ENCODE results near the gene AGRP. TPM values are rescaled to one million over a fixed set of nuclear protein-coding genes. Genes with fewer than 3 reads are reported as not detected.

Gene AGRP
- total RNA-seq, 1 donor from 2014 or later = not detected

- TF ChIP-seq CTCF (conservative IDR thresholded peaks at IDR 0.05) = no peak
- Mint-ChIP-seq H3K4me3 (no peak overlapping the region), H3K4me1 (peaks cover 8% of the 10 kb centered on the region), H3K9me3 (no peaks in the 10 kb centered on the region), H3K36me3 (ENCODE audit: low read depth) (no peaks in the 10 kb centered on the region), H3K27ac (ENCODE audit: unreplicated experiment) (no peak overlapping the region), H3K27me3 (ENCODE audit: low read depth) (peaks cover 9% of the 10 kb centered on the region)
- no peak for DNase-seq (ENCODE audit: low read depth, low spot score)
Observed at GRCh38 chr16:67437513-67437912, 45.8 kb downstream of the AGRP start.

- H3K36me3 Mint-ChIP-seq (ENCODE audit: low read depth) = no peaks in the 10 kb centered on the region
- no peak overlapping the region for H3K27ac Mint-ChIP-seq (ENCODE audit: unreplicated experiment)
- TF ChIP-seq CTCF (conservative IDR thresholded peaks at IDR 0.05) = no peak
Observed at GRCh38 chr16:67436640-67437193, 46.6 kb downstream of the AGRP start.

GRCh38 chr16:67435758-67436164, 47.6 kb downstream of the AGRP start:
- DNase-seq (ENCODE audit: low read depth, low spot score) = no peak
- Mint-ChIP-seq H3K27ac (ENCODE audit: unreplicated experiment) (no peak overlapping the region), H3K9me3 (no peaks in the 10 kb centered on the region), H3K4me1 (peaks cover 18% of the 10 kb centered on the region), H3K36me3 (ENCODE audit: low read depth) (no peaks in the 10 kb centered on the region), H3K4me3 (no peak overlapping the region), H3K27me3 (ENCODE audit: low read depth) (peaks cover 19% of the 10 kb centered on the region)
- no peak for TF ChIP-seq CTCF (conservative IDR thresholded peaks at IDR 0.05)

More at GRCh38 chr16:67436640-67437193, 46.6 kb downstream of the AGRP start:
- Mint-ChIP-seq H3K4me1 (peaks cover 15% of the 10 kb centered on the region), H3K4me3 (no peak overlapping the region), H3K27me3 (ENCODE audit: low read depth) (peaks cover 15% of the 10 kb centered on the region), H3K9me3 (no peaks in the 10 kb centered on the region)
- DNase-seq (ENCODE audit: low read depth, low spot score) = no peak

GRCh38 chr16:67433131-67433719, 50.1 kb downstream of the AGRP start:
- Mint-ChIP-seq H3K9me3 (no peaks in the 10 kb centered on the region), H3K4me1 (peaks cover 18% of the 10 kb centered on the region), H3K27ac (ENCODE audit: unreplicated experiment) (no peak overlapping the region), H3K36me3 (ENCODE audit: low read depth) (no peaks in the 10 kb centered on the region), H3K27me3 (ENCODE audit: low read depth) (peaks cover 42% of the 10 kb centered on the region), H3K4me3 (no peak overlapping the region)
- no peak for DNase-seq (ENCODE audit: low read depth, low spot score)
- no peak for TF ChIP-seq CTCF (conservative IDR thresholded peaks at IDR 0.05)

Other genes starting within 250 kb of the AGRP start
- 39.9 and 45.5 TPM in 2 replicates for gene FHOD1, start 236.1 kb downstream of the AGRP start, total RNA-seq
- 3.3 and 4.4 TPM in 2 replicates for gene SLC9A5, start 234.6 kb downstream of the AGRP start, total RNA-seq
- gene PLEKHG4, start 204.0 kb downstream of the AGRP start, total RNA-seq = 3.7 and 4.0 TPM in 2 replicates
- 1.1 and 1.3 TPM in 2 replicates for gene KCTD19, start 156.8 kb downstream of the AGRP start, total RNA-seq
- 0.21 TPM in 1 of 2 replicates, not detected in the other for gene LRRC36, start 156.7 kb downstream of the AGRP start, total RNA-seq
- gene TPPP3, start 90.0 kb downstream of the AGRP start, total RNA-seq = 3.4 and 4.7 TPM in 2 replicates
- gene ZDHHC1, start 67.1 kb downstream of the AGRP start, total RNA-seq = 9.5 and 10.2 TPM in 2 replicates
- gene HSD11B2, start 52.4 kb downstream of the AGRP start, total RNA-seq = 3.8 and 4.7 TPM in 2 replicates
- 54.7 and 55.4 TPM in 2 replicates for gene ATP6V0D1, start 2.4 kb downstream of the AGRP start, total RNA-seq
- gene RIPOR1, start 45.3 kb upstream of the AGRP start, total RNA-seq = 60.6 and 65.7 TPM in 2 replicates
- gene CTCF, start 79.0 kb upstream of the AGRP start, total RNA-seq = 78.8 and 79.8 TPM in 2 replicates
- 2.0 and 3.5 TPM in 2 replicates for gene CARMIL2, start 161.6 kb upstream of the AGRP start, total RNA-seq
- gene ACD, start 176.7 kb upstream of the AGRP start, total RNA-seq = 39.3 and 39.8 TPM in 2 replicates
- 7.5 and 8.3 TPM in 2 replicates for gene PARD6A, start 177.4 kb upstream of the AGRP start, total RNA-seq
- 23.3 and 24.5 TPM in 2 replicates for gene ENKD1, start 183.2 kb upstream of the AGRP start, total RNA-seq
- gene C16orf86, start 183.3 kb upstream of the AGRP start, total RNA-seq = 1.7 and 2.0 TPM in 2 replicates
- gene GFOD2, start 235.8 kb upstream of the AGRP start, total RNA-seq = 33.8 and 34.3 TPM in 2 replicates